Neural progenitor cell (in vitro differentiated cells): ENCODE results near the gene HYDIN.

Experiments used
- EZH2 ChIP-seq: fragments of 200-600 bp; sonication (generic); IDR thresholded peaks from 2 replicates; pipeline ENCODE4 v1.6.1; 2017; ENCODE audit warnings: antibody characterized with exemption, mild to moderate bottlenecking, moderate library complexity
- EZH2phosphoT487 ChIP-seq: fragments of 200-600 bp; sonication (generic); IDR thresholded peaks from 2 replicates; pipeline ENCODE4 v1.6.1; 2017; ENCODE audit warnings: antibody characterized with exemption
- TF ChIP-seq, protein P1 (sequence below): fragments of 200-600 bp; sonication (generic); IDR thresholded peaks from 2 replicates; pipeline ENCODE4 v1.5.1; 2017; ENCODE audit warnings: antibody characterized with exemption, mild to moderate bottlenecking

DNA sequence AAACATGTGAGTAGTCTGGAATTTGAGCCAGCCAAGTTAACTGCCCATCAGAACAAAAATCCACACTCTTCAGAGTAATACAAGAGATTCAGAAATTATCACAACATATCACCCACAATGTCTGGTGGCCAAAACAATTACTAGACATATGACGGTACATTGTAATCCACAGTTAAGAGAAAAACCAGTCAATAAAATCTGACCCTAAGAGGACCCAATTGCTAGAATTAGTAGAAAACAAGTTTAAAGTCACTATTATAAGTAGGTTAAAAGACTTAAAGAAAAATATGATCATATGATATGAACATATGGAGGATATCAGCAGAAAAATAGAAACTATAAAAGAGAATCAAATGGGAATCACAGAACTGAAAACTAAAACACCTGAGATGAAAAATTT is 42.9 kb upstream of the HYDIN start:
- TF ChIP-seq, protein P1, sequence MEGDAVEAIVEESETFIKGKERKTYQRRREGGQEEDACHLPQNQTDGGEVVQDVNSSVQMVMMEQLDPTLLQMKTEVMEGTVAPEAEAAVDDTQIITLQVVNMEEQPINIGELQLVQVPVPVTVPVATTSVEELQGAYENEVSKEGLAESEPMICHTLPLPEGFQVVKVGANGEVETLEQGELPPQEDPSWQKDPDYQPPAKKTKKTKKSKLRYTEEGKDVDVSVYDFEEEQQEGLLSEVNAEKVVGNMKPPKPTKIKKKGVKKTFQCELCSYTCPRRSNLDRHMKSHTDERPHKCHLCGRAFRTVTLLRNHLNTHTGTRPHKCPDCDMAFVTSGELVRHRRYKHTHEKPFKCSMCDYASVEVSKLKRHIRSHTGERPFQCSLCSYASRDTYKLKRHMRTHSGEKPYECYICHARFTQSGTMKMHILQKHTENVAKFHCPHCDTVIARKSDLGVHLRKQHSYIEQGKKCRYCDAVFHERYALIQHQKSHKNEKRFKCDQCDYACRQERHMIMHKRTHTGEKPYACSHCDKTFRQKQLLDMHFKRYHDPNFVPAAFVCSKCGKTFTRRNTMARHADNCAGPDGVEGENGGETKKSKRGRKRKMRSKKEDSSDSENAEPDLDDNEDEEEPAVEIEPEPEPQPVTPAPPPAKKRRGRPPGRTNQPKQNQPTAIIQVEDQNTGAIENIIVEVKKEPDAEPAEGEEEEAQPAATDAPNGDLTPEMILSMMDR, result no peak
- no peak for TF ChIP-seq EZH2
- no peak for TF ChIP-seq EZH2phosphoT487
